Endothelial cell (in vitro differentiated cells): ENCODE results near the gene CARD11. TPM values are rescaled to one million over a fixed set of nuclear protein-coding genes. Genes with fewer than 3 reads are reported as not detected.

Experiments
- DNase-seq: peaks from one replicate; pipeline ENCODE4 v3.0.0; 2021; ENCODE audit warnings: low spot score
- H3K27ac Mint-ChIP-seq: one replicate; pipeline ENCODE4 v1.8.0; 2021; ENCODE audit warnings: mixed read lengths, inconsistent platforms; ENCODE audit not compliant: unreplicated experiment
- H3K27me3 Mint-ChIP-seq: one replicate; pipeline ENCODE4 v1.8.0; 2021; ENCODE audit warnings: mild to moderate bottlenecking, moderate library complexity, mixed read lengths, inconsistent platforms; ENCODE audit not compliant: unreplicated experiment
- H3K36me3 Mint-ChIP-seq: one replicate; pipeline ENCODE4 v1.8.0; 2021; ENCODE audit warnings: mild to moderate bottlenecking, low read depth, mixed read lengths, inconsistent platforms; ENCODE audit not compliant: unreplicated experiment
- H3K4me1 Mint-ChIP-seq: one replicate; pipeline ENCODE4 v1.8.0; 2021; ENCODE audit warnings: mild to moderate bottlenecking, mixed read lengths, inconsistent platforms; ENCODE audit not compliant: unreplicated experiment
- H3K4me3 Mint-ChIP-seq: one replicate; pipeline ENCODE4 v1.8.0; 2021; ENCODE audit warnings: mild to moderate bottlenecking, mixed read lengths, inconsistent platforms; ENCODE audit not compliant: unreplicated experiment
- H3K9me3 Mint-ChIP-seq: one replicate; pipeline ENCODE4 v1.8.0; 2021; ENCODE audit warnings: mixed read lengths, inconsistent platforms; ENCODE audit not compliant: unreplicated experiment
- CTCF ChIP-seq: fragments of 200-600 bp; sonication (generic); IDR thresholded peaks from one replicate; pipeline ENCODE4 v1.5.0; 2021; ENCODE audit warnings: antibody characterized with exemption; ENCODE audit not compliant: unreplicated experiment
- total RNA-seq: library from RNA; stranded (reverse); fragmentation: NEBNext Ultra II Directional; extraction: Animal tissue kit (Norgen Biotek cat#: 25700); gene quantifications from one replicate; pipeline ENCODE4 v1.2.1, GENCODE V29; 2021; ENCODE audit not compliant: unreplicated experiment

CARD11 gene
- total RNA-seq, 1 donor from 2014 or later, result 3.9 TPM

GRCh38 chr7:2982831-2983230 is 60.8 kb downstream of the CARD11 start:
- peaks cover 9% of the 10 kb centered on the region for H3K27me3 Mint-ChIP-seq
- no peak overlapping the region for H3K27ac Mint-ChIP-seq
- no peaks in the 10 kb centered on the region for H3K9me3 Mint-ChIP-seq
- no peak overlapping the region for H3K4me3 Mint-ChIP-seq
- no peak for DNase-seq
- no peaks in the 10 kb centered on the region for H3K4me1 Mint-ChIP-seq
- no peaks in the 10 kb centered on the region for H3K36me3 Mint-ChIP-seq
- no peak for TF ChIP-seq CTCF

GRCh38 chr7:2982401-2982800 is 61.3 kb downstream of the CARD11 start:
- no peak overlapping the region for H3K27ac Mint-ChIP-seq
- H3K36me3 Mint-ChIP-seq, result no peaks in the 10 kb centered on the region
- no peak overlapping the region for H3K4me3 Mint-ChIP-seq
- H3K9me3 Mint-ChIP-seq, result no peaks in the 10 kb centered on the region
- no peaks in the 10 kb centered on the region for H3K4me1 Mint-ChIP-seq
- DNase-seq, result no peak
- peaks cover 9% of the 10 kb centered on the region for H3K27me3 Mint-ChIP-seq
- no peak for TF ChIP-seq CTCF

- H3K36me3 Mint-ChIP-seq, result no peaks in the 10 kb centered on the region
- H3K27ac Mint-ChIP-seq, result no peak overlapping the region
- no peak for TF ChIP-seq CTCF
- no peak overlapping the region for H3K4me3 Mint-ChIP-seq
- H3K4me1 Mint-ChIP-seq, result no peaks in the 10 kb centered on the region
- H3K27me3 Mint-ChIP-seq, result peaks cover 9% of the 10 kb centered on the region
- H3K9me3 Mint-ChIP-seq, result no peaks in the 10 kb centered on the region
- DNase-seq, result no peak
These were observed 62.6 kb downstream of the CARD11 start for GRCh38 chr7:2981103-2981480.

- Mint-ChIP-seq H3K36me3 (no peaks in the 10 kb centered on the region), H3K4me1 (no peaks in the 10 kb centered on the region), H3K27ac (no peak overlapping the region), H3K27me3 (peaks cover 9% of the 10 kb centered on the region), H3K9me3 (no peaks in the 10 kb centered on the region), H3K4me3 (no peak overlapping the region)
- DNase-seq, result no peak
- TF ChIP-seq CTCF, result no peak
These were observed 63.1 kb downstream of the CARD11 start for GRCh38 chr7:2980401-2981102.

GRCh38 chr7:2979951-2980350 is 63.7 kb downstream of the CARD11 start:
- no peak for DNase-seq
- Mint-ChIP-seq H3K9me3 (no peaks in the 10 kb centered on the region), H3K36me3 (no peaks in the 10 kb centered on the region), H3K4me1 (no peaks in the 10 kb centered on the region), H3K4me3 (no peak overlapping the region), H3K27ac (no peak overlapping the region), H3K27me3 (peaks cover 9% of the 10 kb centered on the region)
- no peak for TF ChIP-seq CTCF
